Endothelial cell of umbilical vein (primary cell): Measurements from ENCODE around the gene SLC2A6. TPM values are rescaled to one million over a fixed set of nuclear protein-coding genes. Genes with fewer than 3 reads are reported as not detected.

ENCODE experiments used
- BruUV-seq: library from RNA; stranded (reverse); fragments of 400-500 nt; replicated peaks from 2 replicates; lab custom pipeline; 2021; lab: Mats Ljungman, UMichigan
- CTCF ChIA-PET: fragments of 300-600, 350-600 bp; sonication (Branson Sonifier 250); formaldehyde crosslinking; loops from one replicate; lab custom pipeline; 2021; ENCODE audit warnings: antibody characterized with exemption, inconsistent platforms; lab: Charles Lee
- POLR2A ChIA-PET: fragments of 300-600, 350-600 bp; sonication (Branson Sonifier 250); formaldehyde crosslinking; loops from one replicate; lab custom pipeline; 2021; ENCODE audit warnings: antibody characterized with exemption, inconsistent platforms; lab: Charles Lee
- DNase-seq: peaks from one replicate; pipeline ENCODE4 v3.0.0-alpha.2; 2011; ENCODE audit warnings: low read depth, low spot score
- FAIRE-seq: peaks from 2 replicates; lab custom pipeline; 2011; peaks lifted over from hg19 to GRCh38; lab: Jason Lieb, UNC
- H2AFZ ChIP-seq: 2 replicates; pipeline ENCODE4 v1.6.0; 2012; ENCODE audit warnings: low read depth, low read length, control low read depth, inconsistent platforms
- H3K27ac ChIP-seq: 2 replicates; pipeline ENCODE4 v1.5.1; 2011; ENCODE audit warnings: low read depth, mild to moderate bottlenecking, control low read depth, low read length, moderate library complexity; ENCODE audit not compliant: insufficient read depth
- H3K27me3 ChIP-seq, 2 experiments: 2 replicates each; pipeline versions ENCODE4 v1.6.0 to v1.6.1; 2011; ENCODE audit warnings: low read length in 2 of 2, mixed read lengths in 1 of 2; ENCODE audit not compliant: control insufficient read depth in 2 of 2, insufficient read depth in 2 of 2
- H3K36me3 ChIP-seq, 2 experiments: 2 replicates in 1 of 2; 3 replicates in 1 of 2; pipeline ENCODE4 v1.5.1; 2011; ENCODE audit warnings: low read length in 2 of 2, mild to moderate bottlenecking in 1 of 2, moderate library complexity in 1 of 2; ENCODE audit not compliant: control insufficient read depth in 2 of 2, insufficient read depth in 2 of 2; ENCODE audit errors: extremely low read depth in 1 of 2
- H3K4me1 ChIP-seq: 3 replicates; pipeline ENCODE4 v1.5.1; 2011; ENCODE audit warnings: mild to moderate bottlenecking, low read length; ENCODE audit not compliant: control insufficient read depth, insufficient read depth; ENCODE audit errors: extremely low read depth
- H3K4me2 ChIP-seq: 2 replicates; pipeline ENCODE4 v1.6.1; 2011; ENCODE audit warnings: low read length, control low read depth, mixed read lengths; ENCODE audit not compliant: insufficient read depth
- H3K4me3 ChIP-seq, 3 experiments: fragments of 200-600 bp in 1 of 3; sonication (generic), shearing (Covaris generic) in 1 of 3; replicated peaks in 1 of 3; 2 replicates each; pipeline ENCODE4 v1.5.1; 2011 to 2016; ENCODE audit warnings: control low read depth in 3 of 3, low read length in 3 of 3, mild to moderate bottlenecking in 2 of 3, inconsistent platforms in 1 of 3, low read depth in 1 of 3, moderate library complexity in 1 of 3; ENCODE audit not compliant: insufficient read depth in 1 of 3
- H3K79me2 ChIP-seq: 2 replicates; pipeline ENCODE4 v1.6.0; 2012; ENCODE audit warnings: low read length, inconsistent platforms; ENCODE audit not compliant: control insufficient read depth, insufficient read depth
- H3K9ac ChIP-seq: replicated peaks from 2 replicates; pipeline ENCODE3; 2011; ENCODE audit warnings: low read length, control low read depth; ENCODE audit not compliant: insufficient read depth; ENCODE audit errors: extremely low read depth
- H3K9me1 ChIP-seq: replicated peaks from 3 replicates; pipeline ENCODE4 v1.6.0; 2011; ENCODE audit warnings: mild to moderate bottlenecking, low read length; ENCODE audit not compliant: control insufficient read depth, insufficient read depth; ENCODE audit errors: extremely low read depth
- H3K9me3 ChIP-seq: replicated peaks from 2 replicates; pipeline ENCODE4 v1.5.1; 2012; ENCODE audit warnings: low read length, inconsistent platforms; ENCODE audit not compliant: control insufficient read depth, insufficient read depth
- H4K20me1 ChIP-seq: replicated peaks from 2 replicates; pipeline ENCODE3; 2011; ENCODE audit warnings: mild to moderate bottlenecking, low read length; ENCODE audit not compliant: control insufficient read depth, insufficient read depth; ENCODE audit errors: extremely low read depth
- EZH2 ChIP-seq: IDR thresholded peaks from 2 replicates; pipeline ENCODE4 v1.6.1; 2012; ENCODE audit warnings: borderline replicate concordance, low read depth, mild to moderate bottlenecking, moderate library complexity, low read length, inconsistent platforms; ENCODE audit not compliant: severe bottlenecking
- GATA2 ChIP-seq: IDR thresholded peaks from 2 replicates; pipeline ENCODE4 v1.7.0; 2011; ENCODE audit warnings: low read depth, mild to moderate bottlenecking, moderate library complexity, mixed read lengths, low read length; ENCODE audit not compliant: insufficient read length, insufficient read depth
- JUN ChIP-seq: IDR thresholded peaks from 2 replicates; pipeline ENCODE4 v1.6.1; 2011; ENCODE audit warnings: borderline replicate concordance, low read depth; ENCODE audit not compliant: insufficient read length, insufficient read depth
- MAX ChIP-seq: IDR thresholded peaks from 2 replicates; pipeline ENCODE4 v1.6.1; 2011; ENCODE audit not compliant: insufficient read depth, insufficient read length
- MYC ChIP-seq: IDR thresholded peaks from one replicate; pipeline ENCODE4 v1.6.1; 2011; ENCODE audit warnings: mild to moderate bottlenecking, low read depth, low read length
- dilution Hi-C: fragments of 300-500 bp; cut with MboI; formaldehyde crosslinking; loops from one replicate; pipeline ENCODE4 v1.15.0; 2019; ENCODE audit warnings: low sequenced_read_pairs; ENCODE audit not compliant: extremely low pct_ligation_motif_present
- intact Hi-C: fragments of 100-400 bp; cut with micrococcal nuclease; formaldehyde crosslinking; loops from one replicate; pipeline ENCODE4 v1.10.0; 2022
- polyA plus RNA-seq, 4 experiments: library from polyadenylated mRNA; depleted of rRNA in 3 of 4; stranded (reverse) in 3 of 4; unstranded in 1 of 4; fragments of >200 nt; gene quantifications; 2 replicates each; pipeline versions ENCODE4 v1.2.1 to v1.2.3, GENCODE V29; 2011 to 2012; ENCODE audit warnings: missing spikeins in 1 of 4
- total RNA-seq: library from RNA; stranded (reverse); gene quantifications from 2 replicates; pipeline ENCODE4 v1.2.3, GENCODE V29; 2021
- TF ChIP-seq, protein P1 (sequence below), 2 donors: IDR thresholded peaks; 1 replicate in 1 of 2; 2 replicates in 1 of 2; pipeline ENCODE4 v1.5.1; 2011; ENCODE audit warnings: low read length in 2 of 2, mild to moderate bottlenecking in 2 of 2, moderate library complexity in 2 of 2, control low read depth in 1 of 2, inconsistent platforms in 1 of 2, low read depth in 1 of 2; ENCODE audit not compliant: insufficient read depth in 1 of 2; ENCODE audit errors: extremely low read depth in 1 of 2

The SLC2A6 gene
- total and polyA plus RNA-seq, 2 donors (not counting 3 experiments of a cell fraction or from before 2014, with no cell fraction given) = 35.7 to 39.6 TPM

- TSS peak; percentile 52 for BruUV-seq
- DNase-seq (peak; percentile 57), FAIRE-seq (peak; percentile 84)
- Histone ChIP-seq H3K9me3 (no peaks in the 10 kb centered on the region), H3K36me3 (peaks cover 3 to 26% of the 10 kb centered on the region in 2 experiments), H3K9ac (peak overlapping the region; percentile 84), H3K4me1 (peaks cover 6% of the 10 kb centered on the region), H4K20me1 (no peaks in the 10 kb centered on the region), H3K27ac (peak overlapping the region; percentile 52), H3K79me2 (peaks cover 8% of the 10 kb centered on the region), H2AFZ (peak overlapping the region; percentile 37), H3K9me1 (no peaks in the 10 kb centered on the region), H3K27me3 (no peaks in the 10 kb centered on the region), H3K4me3 (peak overlapping the region; percentile 50 to 73 (median 69)), H3K4me2 (peak overlapping the region; percentile 48)
- POLR2A ChIA-PET = interaction anchor here (1.0 to 2.7 kb wide), 3 partner anchors 19 to 130 kb away, joined by 3 to 8 read pairs (median 3); partner anchors contain the start of genes CACFD1, MED22 and RPL7A
- intact Hi-C loops = loop anchor here (2.0 kb wide), 2 partner anchors 71 to 121 kb away; partner anchors contain the start of genes SURF1 and SURF2
- dilution Hi-C loops = no loop called here
- TF ChIP-seq MYC = no peak
- no peak for TF ChIP-seq EZH2
- no peak for TF ChIP-seq GATA2
- TF ChIP-seq, protein P1, sequence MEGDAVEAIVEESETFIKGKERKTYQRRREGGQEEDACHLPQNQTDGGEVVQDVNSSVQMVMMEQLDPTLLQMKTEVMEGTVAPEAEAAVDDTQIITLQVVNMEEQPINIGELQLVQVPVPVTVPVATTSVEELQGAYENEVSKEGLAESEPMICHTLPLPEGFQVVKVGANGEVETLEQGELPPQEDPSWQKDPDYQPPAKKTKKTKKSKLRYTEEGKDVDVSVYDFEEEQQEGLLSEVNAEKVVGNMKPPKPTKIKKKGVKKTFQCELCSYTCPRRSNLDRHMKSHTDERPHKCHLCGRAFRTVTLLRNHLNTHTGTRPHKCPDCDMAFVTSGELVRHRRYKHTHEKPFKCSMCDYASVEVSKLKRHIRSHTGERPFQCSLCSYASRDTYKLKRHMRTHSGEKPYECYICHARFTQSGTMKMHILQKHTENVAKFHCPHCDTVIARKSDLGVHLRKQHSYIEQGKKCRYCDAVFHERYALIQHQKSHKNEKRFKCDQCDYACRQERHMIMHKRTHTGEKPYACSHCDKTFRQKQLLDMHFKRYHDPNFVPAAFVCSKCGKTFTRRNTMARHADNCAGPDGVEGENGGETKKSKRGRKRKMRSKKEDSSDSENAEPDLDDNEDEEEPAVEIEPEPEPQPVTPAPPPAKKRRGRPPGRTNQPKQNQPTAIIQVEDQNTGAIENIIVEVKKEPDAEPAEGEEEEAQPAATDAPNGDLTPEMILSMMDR (IDR thresholded peaks at IDR 0.05; ENCODE audit: extremely low read depth in 1 of 2, insufficient read depth in 1 of 2, low read depth in 1 of 2, low read length in 2 of 2) = no peak
- TF ChIP-seq JUN = no peak
- no peak for TF ChIP-seq MAX
- CTCF ChIA-PET = interaction anchor here (0.8 to 2.1 kb wide), 5 partner anchors 9 to 292 kb away, joined by 3 to 10 read pairs (median 4); no protein-coding TSS in a partner anchor
Observed at GRCh38 chr9:133477992-133478850, 678 bp downstream of the SLC2A6 start.
